Fibroblast of skin of back (primary cell): ENCODE results near the gene ST7.

Source experiments
- DNase-seq: peaks from one replicate; pipeline ENCODE4 v3.0.0-alpha.2; 2013

Gene ST7

DNA sequence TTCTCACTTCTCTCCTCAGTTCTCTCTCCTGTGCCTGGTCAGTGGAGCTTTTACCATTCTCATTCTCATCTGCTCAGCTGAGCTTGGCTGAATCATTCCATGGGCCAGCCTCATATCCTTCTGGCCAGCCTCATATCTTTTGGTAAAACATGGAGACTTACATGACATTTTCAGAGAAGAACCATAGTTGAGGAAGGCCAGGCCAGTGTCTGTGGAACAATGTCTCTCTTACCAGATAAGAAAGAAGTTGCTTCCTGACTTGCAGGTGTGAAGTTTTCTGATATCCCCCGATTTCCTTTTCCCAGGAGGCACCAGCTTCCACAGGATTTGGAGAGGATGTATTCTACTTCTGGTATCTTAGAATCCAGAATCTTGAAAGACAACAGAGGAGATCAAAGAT, 24.7 kb downstream of the ST7 start:
- DNase-seq: no peak

- DNase-seq: no peak
These were observed 26.1 kb downstream of the ST7 start for GRCh38 chr7:116979430-116979829.

DNA sequence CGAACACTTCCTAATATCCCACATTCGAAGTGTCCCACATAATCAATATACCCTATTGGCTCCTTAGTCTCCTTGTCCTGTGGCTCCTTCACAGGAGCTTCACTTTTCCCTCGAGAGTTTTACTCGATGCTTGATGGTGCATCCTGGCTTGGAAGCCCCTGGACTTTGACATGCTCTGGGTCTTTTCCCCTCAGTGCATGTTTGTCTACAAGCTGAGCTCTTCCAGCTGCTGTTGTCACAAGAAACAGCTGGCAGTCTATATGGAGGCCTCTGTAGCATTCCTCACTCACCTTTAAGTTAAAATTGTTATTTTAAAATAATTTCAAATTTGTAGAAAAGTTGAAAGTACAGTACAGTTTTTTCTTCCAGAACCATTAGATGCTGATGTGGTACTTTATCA, 27.1 kb downstream of the ST7 start:
- DNase-seq: no peak

GRCh38 chr7:116981939-116982338, 28.6 kb downstream of the ST7 start:
- no peak for DNase-seq

- DNase-seq: no peak
These were observed 31.2 kb downstream of the ST7 start for GRCh38 chr7:116984511-116984910.

DNA sequence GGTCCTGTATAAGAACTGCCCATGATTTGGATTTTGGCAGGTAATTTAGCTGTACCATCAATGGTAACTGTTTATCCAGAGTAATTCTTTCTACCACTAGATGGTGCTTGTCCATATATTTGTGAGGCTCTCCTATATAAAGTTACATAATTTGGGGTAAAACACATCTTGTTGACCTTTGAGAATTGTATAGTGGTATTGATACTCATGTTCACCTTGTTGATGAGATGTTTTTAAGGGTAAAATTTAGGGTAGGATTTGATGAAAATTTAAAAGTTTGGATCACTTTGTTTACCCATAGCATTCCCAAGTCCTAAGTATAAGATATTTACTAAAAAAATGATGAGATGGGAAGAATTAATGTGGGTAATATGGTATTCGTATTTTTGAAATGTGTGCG, 31.6 kb downstream of the ST7 start:
- peak; percentile 42 for DNase-seq

- no peak for DNase-seq
These were observed 32.3 kb downstream of the ST7 start for GRCh38 chr7:116985575-116985974.

- DNase-seq: peak; percentile 65
These were observed 33.6 kb downstream of the ST7 start for GRCh38 chr7:116986611-116987565.

- DNase-seq: no peak
These were observed 35.2 kb downstream of the ST7 start for GRCh38 chr7:116988363-116988989.

DNA sequence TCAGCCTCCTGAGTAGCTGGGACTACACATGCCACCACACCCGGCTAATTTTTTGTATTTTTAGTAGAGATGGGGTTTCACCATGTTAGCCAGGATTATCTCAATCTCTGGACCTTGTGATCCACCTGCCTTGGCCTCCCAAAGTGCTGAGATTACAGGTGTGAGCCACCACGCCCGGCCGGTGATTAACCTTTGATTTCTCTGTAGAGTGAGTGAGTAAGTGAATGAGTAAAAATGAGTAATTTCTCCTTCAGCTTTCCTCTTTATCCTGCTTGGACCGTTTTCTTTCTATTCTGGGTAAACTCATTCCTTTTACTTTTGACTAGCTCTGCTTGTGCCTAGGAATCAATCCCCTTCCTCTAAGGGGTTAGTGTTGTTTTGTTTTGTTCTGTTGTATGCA, 36.8 kb downstream of the ST7 start:
- no peak for DNase-seq

- DNase-seq: no peak
These were observed 37.9 kb downstream of the ST7 start for GRCh38 chr7:116991233-116991632.

DNA sequence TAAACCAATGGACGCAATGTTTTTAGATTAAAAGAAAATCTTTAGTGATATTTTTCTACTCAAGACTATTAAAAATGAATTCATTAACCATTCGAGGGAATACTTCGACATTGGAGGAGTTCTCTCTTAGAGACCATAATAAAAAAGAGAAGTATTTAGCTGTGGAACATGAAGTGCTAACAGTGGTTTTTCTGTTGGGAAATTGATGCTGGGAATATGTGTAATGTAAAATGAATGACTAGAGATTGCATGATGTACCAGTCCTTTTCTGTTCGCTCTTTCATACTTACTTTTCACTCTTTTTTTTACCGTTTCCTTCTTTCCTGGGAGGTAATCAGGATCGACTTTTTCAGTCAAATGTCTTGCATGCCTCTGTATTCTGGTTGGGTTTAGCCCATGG, 41.3 kb downstream of the ST7 start:
- DNase-seq: no peak

DNA sequence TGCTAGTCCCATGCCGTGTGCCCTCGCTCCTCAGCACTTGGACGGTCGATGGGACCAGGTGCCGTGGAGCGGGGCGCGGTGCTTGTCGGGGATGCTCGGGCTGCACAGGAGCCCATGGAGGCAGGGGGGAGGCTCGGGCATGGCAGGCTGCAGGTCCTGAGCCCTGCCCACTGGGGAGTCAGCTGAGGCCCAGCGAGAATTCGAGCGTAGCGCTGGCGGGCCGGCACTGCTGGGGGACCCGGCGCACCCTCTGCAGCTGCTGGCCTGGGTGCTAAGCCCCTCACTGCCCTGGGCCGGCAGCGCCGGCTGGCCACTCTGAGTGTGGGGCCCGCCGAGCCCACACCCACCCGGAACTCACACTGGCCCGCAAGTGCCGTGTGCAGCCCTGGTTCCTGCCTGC, 44.7 kb downstream of the ST7 start:
- DNase-seq: no peak

DNA sequence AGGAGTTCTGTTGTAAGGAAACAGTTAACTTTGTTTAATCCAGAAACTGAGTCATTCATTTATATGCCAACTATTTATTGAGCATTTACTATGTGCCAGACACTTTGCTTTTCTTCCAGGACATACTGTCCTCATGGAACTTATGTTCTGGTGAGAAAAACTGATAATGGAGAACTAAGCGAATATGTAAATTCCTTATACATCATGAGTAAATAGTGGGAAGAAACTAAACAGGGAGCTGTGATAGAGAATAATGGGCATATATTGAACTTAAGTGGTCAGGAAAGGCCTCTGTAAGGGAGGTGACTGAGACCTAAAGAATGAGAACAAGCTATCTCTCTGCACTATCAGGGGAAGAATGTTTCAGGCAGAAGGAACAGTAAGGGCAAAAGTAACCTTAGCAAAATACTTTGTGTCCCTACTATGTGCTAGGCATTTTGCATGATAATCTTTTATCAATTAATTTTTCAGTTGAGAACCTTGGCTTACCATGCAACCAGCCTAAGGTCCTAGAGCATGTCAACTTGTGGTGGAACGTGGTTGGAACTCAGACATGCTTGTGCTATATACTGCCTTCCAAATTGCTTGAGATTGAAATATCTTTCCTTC, 45.4 kb downstream of the ST7 start:
- peak; percentile 48 for DNase-seq

GRCh38 chr7:116999311-116999710, 46.0 kb downstream of the ST7 start:
- DNase-seq: peak; percentile 79

DNA sequence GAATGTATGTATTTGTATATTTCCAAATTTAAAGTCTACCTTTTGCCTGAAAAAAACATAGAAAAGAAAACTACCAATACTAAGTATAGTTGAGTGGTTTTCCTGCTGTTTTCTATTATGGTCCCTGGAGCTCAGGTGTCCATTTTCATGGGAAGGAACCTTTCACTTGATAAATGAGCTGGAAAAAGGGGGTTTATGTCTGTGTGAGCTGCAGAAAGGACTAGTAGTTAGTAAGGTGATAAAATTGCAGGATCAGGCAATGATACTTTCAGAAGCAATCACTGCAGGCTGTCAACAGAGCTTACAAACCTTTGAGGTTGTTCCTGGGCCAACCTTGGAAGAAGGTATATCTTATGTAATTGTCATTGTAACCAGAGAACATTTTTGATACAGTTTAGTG, 48.0 kb downstream of the ST7 start:
- no peak for DNase-seq

DNA sequence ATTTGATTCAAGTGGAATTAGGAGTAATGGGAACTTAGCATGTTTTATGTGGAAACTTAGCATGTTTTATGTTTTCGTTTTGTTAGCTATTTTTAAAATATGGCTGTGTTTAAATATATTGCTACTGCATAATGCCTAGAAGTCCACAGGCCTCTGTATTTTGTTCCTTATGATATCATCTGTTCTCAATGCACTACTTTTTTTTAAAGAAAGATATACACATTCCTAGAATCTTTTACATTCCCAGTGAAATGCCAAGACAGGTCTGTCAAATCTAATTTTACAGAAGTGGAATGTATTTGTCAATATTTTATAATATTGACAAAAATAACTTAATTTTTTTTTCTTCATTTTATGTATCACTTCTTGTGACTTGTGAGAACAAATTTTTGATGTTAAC, 51.6 kb downstream of the ST7 start:
- peak; percentile 83 for DNase-seq

GRCh38 chr7:117005449-117005848, 52.1 kb downstream of the ST7 start:
- DNase-seq: peak; percentile 93

DNA sequence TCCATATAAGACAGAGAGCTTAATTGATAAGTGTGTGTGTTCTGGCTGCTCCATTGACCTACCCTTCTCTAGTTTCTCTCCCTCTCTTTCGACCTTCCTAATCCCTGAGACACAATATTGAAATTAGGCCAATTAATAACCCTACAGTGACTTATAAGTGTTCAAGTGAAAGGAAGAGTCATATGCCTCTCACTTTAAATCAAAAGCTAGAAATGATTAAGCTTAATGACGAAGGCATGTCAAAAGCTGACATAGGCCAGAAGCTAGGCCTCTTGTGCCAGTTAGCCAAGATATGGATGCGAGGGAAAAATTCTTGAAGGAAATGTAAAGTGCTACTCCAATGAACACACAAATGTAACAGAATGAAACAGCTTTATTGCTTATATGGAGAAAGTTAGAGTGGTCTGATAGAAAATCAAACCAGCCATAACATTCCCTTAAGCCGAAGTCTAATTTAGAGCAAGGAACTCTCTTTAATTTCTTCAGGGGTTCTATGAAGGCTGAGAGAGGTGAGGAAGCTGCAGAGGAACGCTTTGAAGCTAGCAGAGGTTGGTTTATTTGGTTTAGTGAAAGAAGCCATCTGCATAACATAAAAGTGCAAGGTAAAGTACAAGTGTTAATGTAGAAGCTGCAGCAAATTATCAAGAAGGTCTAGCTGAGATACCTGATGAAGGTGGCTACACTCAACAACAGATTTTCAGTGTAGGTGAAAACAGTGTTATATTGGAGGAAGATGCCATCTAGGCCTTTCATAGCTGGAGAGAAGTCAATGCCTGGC, 53.8 kb downstream of the ST7 start:
- no peak for DNase-seq

GRCh38 chr7:117008118-117008885, 55.0 kb downstream of the ST7 start:
- no peak for DNase-seq

DNA sequence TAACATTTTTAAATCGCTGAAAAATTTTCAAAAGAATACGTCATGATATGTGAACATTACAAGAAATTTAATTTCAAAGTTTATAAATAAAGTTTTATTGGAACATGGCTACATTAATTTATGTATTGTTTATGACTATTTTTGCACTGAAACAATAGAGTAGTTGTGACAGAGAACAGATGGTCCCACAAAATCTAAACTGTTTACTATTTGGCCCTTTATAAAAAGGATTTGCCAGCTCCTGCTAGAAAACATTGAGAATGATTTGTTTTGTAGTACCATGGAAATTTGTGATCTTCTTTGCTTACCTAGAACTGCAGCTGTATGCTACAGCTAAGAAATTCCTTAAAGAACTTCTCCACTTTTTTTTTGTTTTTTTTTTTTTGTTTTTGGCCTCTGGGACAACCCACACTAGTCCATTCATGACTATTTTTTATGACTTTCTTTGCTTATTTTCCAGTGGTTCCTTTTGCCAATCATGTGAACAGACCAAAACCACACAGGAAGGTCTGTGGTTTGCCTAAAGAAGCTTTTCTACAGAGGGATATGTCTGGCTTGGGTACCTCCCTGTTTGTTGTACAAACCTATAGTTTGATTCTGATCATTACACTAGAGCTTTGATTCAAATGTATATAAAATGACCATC, 55.7 kb downstream of the ST7 start:
- DNase-seq: peak; percentile 79
